Effector CD4-positive, alpha-beta T cell (primary cell): ENCODE measurements around the gene SMAP2.
"Not testable (repeated sequence)": the region's sequence is repeated elsewhere in the genome, so short reads cannot be mapped to it uniquely, and the experiment has no call there.

Experiments used
- DNase-seq: peaks from one replicate; pipeline ENCODE4 v3.0.0-alpha.2; 2020

SMAP2 gene

DNA sequence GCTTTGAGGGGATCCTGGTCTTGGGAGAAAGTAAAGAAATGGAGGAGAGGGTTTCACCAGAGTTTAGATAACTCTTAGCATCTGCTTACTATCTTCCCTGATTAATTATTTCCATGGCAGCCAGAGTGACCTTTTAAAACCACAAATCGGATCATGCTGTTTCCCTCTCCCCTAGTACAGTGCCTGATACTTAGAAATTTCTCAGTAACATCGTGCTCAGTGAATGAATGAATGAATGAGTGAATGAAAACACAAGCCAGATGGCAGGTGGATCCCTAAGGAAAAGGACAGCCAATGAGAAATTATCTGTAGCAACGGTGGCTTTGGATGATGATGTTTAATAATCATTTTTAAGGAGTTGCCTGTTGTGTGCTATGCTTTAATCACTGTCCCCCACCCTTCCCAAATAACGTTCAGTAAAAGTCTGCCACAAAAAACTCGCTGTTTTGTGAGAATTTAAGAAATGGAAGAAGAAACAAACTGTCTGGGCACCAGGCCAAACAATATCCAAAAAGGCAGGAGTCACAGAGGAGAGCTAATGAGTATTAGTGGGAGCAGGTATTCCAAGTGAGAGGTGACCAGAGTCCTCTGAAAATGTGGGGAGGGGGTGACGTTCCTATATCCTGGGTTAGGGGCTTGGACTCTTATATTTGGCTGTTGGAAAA lies 737 bp upstream of the SMAP2 start:
- no peak for DNase-seq

DNA sequence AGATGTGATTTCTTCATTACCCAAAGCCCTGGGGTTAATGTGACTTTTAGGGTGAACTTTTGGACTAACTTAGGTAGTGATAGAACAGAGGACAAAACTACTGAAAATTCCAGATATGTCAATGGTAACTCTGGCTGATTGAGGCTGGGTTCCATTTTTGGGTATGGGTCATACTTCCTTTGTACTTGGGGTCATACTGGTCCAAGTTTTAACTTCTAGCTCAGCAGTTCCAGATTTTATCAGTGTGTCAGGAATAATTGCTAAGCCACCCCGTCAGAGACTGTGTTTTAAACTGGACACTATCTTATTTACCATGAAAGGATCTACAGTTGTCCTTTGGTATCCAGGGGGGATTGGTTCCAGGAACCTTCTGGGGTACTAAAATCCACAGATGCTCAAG lies 4.0 kb downstream of the SMAP2 start:
- DNase-seq = no peak

DNA sequence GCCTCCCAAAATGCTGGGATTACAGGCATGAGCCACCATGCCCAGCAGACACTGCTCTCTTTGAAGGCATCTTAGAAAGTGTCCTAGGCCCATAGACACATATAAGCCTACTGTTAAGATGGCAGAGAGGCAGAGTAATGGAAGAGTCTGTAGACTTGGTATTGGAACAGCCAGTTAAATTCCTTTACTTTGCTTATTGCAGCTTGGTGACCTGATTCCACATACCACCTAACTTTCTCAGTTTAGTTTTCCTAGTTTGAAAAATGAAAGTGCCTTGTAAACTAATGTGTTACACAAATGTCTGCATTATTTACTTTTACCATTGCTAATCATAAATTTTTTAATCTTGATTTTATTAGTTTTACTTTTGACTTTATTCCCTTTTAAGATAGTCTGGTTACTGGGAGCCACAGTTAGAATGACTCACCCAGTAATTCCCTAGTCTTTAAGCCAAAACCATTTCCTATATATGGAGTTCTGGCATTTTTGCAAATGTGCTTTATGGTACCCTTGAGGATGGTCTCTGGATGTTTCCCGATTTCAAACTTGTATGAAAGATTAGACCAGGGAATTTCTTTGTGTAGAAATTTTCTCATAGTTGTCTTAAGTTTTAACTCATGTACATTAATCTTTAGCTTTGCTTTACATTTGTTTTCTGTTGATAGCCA lies 6.4 kb downstream of the SMAP2 start:
- DNase-seq = no peak

DNA sequence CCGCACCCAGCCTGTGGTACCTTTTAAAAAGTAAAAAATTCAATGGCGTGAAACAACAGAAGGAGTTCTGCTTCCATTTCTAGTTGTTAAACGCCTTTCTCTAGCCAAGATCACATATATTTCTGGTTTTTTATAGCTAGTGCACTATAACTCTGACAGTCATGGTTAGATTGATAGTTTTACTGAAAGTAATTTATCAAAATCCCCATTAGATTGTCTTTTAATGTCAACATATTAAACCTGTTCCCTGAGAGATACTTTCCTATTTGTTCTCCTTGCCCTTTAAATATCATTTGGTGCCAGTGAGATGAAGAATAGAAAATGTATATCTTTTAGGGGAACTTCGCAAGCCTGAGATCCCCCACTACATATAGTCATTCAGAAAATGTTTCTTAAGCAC lies 7.3 kb downstream of the SMAP2 start:
- DNase-seq = no peak

DNA sequence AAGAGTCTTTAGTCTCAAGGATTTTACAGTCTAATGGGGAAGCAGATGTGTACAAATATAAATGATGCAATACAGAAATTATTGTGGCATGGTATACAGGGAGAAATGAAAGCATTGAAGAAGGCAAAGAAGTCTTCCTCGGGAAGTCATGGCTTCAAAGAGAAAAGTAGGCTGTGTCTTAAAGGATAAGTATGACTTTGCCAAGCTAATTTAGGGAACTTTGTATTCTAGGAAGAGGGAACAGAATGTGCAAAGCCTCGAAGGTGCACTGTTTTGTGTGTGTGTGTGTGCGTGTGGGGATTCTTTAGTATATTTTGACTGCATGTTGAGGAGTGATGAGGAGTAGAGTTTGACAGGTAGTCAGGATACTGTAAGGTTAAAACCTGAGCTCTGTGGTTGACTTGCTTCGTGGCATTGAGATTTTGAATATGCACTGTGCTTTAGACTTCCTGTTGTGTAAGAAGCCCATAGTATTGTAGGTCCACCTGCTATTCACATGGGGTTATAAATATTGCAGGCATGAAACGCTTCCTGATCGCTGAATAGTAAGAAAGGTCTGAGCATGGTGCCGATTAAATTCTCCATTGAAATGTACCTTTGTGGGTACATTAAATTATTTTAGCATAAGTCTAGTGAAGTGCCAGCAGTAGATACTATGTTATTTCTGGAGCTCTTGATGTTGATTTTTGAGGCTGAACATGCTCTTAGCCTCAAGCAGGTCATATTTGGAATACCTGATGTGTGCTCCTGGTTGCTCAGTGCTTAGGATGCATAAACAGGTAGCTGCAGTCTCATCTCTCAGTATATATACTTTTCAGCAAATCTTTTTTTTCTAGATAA lies 8.0 kb downstream of the SMAP2 start:
- no peak for DNase-seq

DNA sequence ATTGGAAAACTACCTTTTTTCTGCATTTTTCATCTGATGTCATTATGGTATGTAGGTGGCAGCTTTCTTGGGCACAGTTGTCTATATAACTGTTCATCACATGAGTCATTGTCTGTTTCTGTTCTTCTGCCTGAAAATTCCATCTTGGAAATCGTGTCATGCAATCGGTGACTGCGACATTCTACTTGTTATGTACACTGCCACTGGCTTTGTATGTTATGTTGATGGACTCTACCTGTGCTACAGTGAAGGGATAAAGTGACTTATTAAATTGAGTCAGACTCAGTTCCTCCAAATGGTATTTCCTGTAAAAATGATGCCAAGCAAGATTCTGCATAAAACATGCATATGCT lies 8.6 kb downstream of the SMAP2 start:
- DNase-seq = no peak

DNA sequence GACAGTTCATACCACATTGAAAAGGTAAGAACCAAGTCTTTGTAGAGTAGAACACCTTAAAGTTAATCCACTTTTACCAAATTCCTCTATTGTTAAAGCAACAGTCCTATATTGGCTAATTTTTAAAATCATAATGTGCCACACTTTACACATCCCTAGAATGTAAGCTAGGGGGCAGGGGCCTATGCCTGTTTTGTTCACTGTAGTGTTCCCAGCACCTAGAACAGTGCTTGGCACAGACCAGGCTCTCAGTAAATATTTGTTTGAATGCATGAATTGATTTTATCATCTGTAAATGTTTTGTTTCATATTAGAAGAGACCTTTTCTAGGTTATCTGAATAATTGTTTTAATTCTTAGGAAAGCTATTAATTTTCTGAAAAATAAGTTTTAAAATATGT lies 9.1 kb downstream of the SMAP2 start:
- no peak for DNase-seq

DNA sequence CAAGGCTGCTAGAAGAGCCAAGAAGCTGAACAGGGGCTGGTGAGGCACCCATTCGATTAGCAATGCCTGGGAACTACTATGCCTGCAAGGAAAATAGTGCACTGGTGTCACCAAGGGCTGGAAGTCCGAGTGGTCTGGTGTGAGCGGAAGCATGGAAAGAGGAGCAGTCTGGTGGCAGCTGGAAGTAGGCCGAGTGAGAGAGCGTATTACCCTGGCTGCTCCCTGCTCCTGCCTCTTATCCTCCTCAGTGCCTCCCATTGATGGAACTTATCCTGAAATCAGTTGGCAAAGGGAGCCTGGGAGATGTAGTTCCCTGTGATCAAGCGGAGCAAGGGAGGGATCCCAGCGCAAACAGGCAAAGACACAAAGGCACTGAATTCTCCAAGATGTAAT lies 9.6 kb downstream of the SMAP2 start:
- no peak for DNase-seq

DNA sequence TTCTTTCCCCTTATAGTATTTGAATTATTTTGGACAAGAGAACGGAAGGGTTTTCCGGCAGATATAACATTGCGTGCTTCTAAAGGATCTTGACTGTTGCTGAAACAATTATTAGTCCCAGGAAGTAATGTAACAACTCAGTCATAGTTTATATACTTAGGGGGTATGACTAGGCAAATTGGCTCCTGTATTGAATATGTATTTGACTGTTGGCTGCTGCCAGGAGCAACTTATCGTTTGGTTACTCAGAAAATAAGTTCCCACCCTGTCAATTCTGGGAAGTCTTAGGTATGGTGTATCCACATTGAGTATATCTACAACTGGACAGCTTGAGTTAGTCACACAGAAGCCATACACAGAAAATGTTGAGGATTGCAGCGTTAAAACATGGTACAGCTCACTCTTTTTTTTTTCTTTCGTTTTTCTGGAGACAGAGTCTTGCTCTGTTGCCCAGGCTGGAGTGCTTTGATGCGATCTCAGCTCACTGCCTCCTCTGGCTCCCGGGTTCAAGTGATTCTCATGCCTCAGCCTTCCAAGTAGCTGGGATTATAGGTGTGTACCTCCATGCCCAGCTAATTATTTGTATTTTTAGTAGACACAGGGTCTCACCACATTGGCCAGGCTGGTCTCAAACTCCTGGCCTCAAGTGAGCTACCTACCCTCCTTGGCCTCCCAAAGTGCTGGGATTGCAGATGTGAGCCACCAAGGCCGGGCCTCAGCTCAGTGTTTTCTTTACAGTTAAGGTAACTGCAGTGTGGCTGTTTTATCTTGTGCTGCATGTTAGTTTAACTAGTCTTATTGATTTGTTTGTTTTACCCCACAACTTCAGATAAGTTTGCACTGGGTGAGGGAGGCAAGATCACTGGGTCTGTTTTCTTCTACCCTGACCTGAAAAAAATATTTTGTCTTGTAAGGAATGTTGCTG lies 10.2 kb downstream of the SMAP2 start:
- DNase-seq = no peak

DNA sequence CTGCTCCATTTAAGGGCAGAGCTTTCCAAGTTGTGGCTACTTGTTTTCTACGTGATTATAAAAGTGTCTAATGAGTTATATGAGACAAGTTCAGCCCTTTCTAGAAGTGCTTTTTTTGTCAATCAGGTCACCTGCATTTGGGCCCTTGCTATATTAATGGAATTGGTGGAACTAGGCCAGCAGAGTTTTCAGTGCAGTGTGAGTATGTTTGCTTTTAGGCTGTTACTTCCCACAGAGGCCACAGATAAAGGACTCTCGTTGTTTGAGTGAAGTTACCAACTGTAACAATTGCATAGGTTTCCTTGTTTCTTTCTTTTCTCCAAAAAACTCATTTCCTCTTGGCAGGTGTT lies 10.9 kb downstream of the SMAP2 start:
- DNase-seq = no peak

DNA sequence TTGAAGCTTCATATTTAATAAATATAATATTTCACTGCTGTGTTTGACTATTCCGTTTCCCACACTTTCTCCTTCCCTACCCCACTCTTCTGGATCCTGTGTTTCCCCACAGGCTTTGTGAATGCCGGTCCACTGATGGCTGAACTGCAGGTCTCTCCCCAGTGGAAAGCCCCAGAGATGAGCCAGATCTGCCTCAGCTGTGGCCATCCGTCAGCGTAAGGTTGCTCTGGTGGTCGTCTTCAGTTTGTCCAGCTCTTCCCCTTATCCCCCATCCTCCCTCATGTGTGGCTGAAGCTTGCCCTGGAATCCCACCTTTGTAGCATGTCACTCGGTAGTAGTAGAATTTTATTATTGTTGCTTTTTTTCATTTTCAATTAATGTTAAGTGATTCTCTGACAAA lies 11.4 kb downstream of the SMAP2 start:
- no peak for DNase-seq

DNA sequence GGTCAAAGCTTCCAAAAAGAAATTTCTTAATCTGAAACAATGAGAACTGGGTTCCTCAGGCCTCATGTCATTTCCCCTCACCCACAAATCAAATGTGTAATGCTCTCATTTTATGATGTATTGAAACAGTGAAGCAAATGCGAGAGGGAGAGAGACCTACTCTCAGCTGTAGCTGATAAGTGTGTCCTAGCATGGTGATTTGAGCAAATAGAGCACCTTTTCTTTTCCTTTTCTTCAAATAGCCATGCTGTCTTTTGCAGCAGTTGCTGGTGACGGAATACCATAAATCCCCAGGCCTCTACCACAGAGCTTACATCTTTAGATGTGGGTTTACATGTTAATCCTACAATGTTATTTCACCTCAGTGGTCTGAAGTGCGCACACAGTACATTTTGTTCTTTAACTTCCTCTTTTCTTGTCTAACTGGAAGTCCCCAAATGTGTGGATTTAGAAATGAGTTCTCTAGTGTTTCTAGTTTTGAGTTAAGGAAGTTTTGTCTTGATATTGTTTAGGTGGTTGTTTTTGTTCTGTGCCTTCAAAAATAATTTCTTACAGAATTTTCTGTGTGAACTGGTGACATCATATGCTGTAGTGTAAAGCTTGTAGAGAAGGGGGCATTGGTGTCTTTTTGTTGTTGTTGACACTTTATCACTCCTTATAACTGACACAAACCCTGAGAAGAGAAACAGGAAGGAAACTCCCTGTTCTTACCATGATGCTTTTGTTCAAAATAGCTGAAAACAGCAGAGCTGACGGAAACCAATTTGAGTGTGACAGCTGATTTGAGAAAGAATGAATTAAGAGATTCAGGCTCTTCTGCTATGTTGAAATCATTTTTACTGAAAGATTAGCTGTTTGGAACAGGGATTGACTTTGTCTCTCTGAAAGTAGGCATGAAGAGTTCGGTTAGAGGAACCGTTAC lies 12.2 kb downstream of the SMAP2 start:
- DNase-seq = peak; percentile 64

DNA sequence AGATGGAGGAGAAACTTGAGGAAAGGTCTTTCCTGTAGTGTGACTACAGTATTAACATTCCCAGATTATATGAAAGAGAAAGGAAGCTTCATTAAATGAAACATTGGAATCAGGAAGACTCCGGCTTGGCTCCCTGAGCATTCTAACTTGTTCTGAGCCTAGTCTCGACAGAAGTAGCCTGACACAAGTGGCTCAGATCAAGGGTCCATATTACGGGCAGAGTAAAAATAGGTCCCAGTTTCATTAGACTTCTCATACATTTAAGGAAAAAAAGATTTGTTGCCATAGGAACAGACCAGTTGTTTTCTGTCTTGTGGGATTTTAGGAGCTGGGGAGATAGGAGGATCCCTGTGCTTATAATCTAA lies 12.8 kb downstream of the SMAP2 start:
- DNase-seq = no peak

DNA sequence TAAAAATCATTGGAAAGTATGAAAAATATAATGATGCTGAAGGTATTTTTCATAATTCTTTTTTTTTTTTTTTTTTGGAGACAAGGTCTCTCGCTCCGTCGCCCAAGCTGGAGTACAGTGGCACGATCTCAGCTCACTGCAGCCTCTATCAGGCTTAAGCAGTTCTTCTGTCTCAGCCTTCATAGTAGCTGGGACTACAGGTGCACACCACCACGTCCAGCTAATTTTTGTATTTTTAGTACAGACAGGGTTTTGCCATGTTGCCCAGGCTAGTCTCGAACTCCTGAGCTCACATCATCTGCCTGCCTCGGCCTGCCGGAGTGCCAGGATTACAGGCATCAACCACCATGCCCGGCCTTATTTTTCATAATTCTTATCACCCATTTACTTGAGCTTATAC lies 13.3 kb downstream of the SMAP2 start:
- no peak for DNase-seq

DNA sequence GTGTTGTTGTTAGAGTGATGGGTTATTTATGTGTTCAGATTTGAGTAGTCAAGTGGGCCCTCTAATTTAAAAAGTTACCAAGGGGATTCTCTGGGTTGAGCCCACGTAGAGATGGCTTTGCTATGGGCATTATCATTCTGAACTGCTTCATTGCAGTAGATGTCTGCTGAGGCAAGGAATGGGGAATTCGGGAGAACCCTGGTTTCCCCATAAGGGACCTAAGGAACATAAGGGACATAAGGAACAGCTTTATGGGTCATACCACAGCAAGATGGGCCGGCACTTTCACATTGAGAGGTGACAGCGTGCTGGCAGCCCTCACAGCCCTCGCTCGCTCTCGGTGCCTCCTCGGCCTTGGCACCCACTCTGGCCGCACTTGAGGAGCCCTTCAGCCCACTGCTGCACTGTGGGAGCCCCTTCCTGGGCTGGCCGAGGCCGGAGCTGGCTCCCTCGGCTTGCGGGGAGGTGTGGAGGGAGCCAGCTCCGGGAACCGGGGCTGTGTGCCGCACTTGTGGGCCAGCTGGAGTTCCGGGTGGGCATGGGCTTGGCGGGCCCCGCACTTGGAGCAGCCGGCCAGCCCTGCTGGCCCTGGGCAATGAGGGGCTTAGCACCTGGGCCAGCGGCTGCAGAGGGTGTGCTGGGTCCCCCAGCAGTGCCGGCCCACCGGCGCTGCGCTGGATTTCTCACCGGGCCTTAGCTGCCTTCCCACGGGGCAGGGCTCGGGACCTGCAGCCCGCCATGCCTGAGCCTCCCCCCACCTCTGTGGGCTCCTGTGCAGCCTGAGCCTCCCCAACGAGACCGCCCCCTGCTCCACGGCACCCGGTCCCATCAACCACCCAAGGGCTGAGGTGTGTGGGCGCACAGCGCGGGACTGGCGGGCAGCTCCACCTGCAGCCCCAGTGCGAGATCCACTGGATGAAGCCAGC lies 14.1 kb downstream of the SMAP2 start:
- not testable (repeated sequence) for DNase-seq

DNA sequence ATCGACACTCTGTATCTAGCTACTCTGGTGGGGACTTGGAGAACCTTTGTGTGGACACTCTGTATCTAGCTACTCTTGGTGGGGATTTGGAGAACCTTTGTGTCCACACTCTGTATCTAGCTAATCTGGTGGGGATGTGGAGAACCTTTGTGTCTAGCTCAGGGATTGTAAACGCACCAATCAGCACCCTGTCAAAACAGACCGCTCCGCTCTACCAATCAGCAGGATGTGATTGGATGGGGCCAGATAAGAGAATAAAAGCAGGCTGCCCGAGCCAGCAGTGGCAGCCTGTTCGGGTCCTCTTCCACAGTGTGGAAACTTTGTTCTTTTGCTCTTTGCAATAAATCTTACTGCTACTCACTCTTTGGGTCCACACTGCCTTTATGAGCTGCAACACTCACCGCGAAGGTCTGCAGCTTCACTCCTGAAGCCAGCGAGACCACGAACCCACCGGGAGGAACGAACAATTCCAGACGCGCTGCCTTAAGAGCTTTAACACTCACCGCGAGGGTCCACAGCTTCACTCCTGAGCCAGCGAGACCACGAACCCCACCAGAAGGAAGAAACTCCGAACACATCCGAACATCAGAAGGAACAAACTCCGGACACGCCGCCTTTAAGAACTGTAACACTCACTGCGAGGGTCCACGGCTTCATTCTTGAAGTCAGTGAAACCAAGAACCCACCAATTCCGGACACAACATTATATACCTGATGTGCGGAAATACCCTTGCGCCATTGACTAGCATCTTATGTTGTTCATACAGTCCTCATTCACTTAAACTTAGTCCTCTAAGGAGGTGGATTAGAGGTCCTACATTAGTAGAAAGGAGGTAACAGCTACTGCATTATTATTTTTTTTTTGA lies 15.2 kb downstream of the SMAP2 start:
- not testable (repeated sequence) for DNase-seq

DNA sequence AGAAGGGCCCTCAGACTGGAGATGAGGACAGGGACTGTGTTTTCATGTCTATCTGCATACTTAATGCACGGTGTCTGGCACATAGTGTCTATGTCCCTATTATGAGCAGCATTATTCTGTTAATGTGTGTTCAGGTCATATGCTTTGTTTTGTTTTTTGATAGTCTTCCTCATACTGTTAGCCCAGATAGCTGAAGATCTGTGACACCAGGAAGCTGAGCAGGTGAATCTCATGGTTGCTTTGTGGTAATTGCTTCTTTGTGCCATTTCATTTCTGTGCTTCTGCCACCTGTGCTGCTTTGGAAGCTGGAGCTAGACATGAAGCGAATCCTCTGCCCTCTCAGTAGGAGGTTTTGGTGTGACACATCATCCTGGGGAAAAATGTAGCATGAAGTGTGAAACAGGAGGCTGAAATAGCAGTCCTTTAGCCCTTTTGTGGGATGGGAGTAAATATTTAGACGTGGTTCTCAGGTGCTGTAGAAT lies 15.8 kb downstream of the SMAP2 start:
- DNase-seq = no peak

DNA sequence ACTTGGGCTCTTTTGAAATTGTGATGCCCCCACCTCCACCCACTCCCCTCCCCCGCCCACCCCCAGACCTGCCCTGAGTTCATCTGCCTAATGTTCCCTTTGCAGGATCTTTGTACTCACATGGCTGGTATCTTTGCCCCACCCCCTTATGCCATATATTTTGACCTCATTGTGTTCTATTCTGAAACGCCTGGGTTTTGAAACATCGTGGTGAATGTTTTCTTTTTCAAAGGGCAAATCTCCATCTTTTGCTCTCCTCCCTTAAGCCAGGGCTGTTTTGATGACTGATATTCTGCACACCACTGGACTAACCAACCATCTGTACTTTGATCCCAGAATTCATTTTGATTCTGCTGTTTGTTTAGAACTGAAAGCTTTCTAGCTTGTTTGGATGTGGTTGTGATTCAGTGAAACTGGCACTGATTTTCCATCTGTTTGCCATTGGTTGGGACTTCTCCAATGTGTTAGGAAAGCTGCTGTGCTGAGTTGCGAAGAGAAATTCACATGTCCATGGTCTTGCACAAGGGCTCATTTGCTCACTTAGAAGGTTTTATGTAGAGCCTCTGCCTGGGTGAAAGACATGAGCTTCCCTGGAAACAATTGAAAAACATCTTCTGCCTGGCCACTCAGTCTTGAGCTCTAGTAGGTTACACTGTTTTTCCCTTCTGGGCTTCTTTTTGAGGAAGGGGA lies 16.5 kb downstream of the SMAP2 start:
- no peak for DNase-seq

DNA sequence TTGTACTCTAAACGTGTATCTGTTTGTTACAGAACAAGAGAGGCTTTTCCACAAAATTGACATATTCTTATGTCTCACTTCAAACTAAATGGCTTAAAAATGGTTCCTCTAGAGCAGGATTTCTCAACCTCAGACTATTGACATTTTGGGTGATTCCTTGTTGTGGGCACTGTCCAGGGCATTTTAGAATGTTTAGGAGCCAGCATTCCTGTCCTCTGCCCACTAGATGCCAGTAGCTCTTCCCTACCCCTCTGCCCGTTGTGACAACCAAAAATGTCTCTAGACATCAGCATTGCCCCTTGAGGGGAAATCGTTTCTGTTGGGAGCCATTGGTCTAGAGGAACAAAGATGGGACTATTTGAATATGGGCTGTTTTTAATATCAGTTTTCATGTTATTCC lies 17.3 kb downstream of the SMAP2 start:
- DNase-seq = no peak
